Lung (tissue), 16 donors: ENCODE data around the gene ANKRD23. TPM values are rescaled to one million over a fixed set of nuclear protein-coding genes. Genes with fewer than 3 reads are reported as not detected.

Source experiments
- ATAC-seq: fragments of 200-7000 bp; cut with Tn5 transposase; one replicate; pipeline ENCODE4 v1.9.1; 2020; ENCODE audit warnings: moderate number of reproducible peaks; ENCODE audit not compliant: insufficient read depth, low FRiP score
- DNase-seq, 3 donors: peaks; one replicate each; pipeline ENCODE4 v3.0.0-alpha.2; 2013 to 2017
- H3K27ac ChIP-seq, 2 donors: one replicate each; pipeline ENCODE4 v1.5.1; 2013; ENCODE audit warnings: mild to moderate bottlenecking in 2 of 2, moderate library complexity in 2 of 2, control low read depth in 1 of 2, inconsistent platforms in 1 of 2, low read depth in 1 of 2, low read length in 1 of 2
- H3K27me3 ChIP-seq, 3 donors: one replicate each; pipeline ENCODE4 v1.5.1; 2013; ENCODE audit warnings: low read length in 2 of 3; ENCODE audit not compliant: control insufficient read depth in 3 of 3, insufficient read depth in 3 of 3
- H3K36me3 ChIP-seq, 4 donors: one replicate each; pipeline ENCODE4 v1.5.1; 2013; ENCODE audit warnings: low read length in 4 of 4, mild to moderate bottlenecking in 1 of 4, moderate library complexity in 1 of 4; ENCODE audit not compliant: control insufficient read depth in 4 of 4, insufficient read depth in 4 of 4
- H3K4me1 ChIP-seq, 5 donors: one replicate each; pipeline ENCODE4 v1.5.1; 2013; ENCODE audit warnings: low read length in 5 of 5, mild to moderate bottlenecking in 2 of 5, moderate library complexity in 1 of 5; ENCODE audit not compliant: control insufficient read depth in 5 of 5, insufficient read depth in 5 of 5
- H3K4me3 ChIP-seq: one replicate; pipeline ENCODE4 v1.5.1; 2013; ENCODE audit warnings: mild to moderate bottlenecking, control low read depth, moderate library complexity
- H3K9ac ChIP-seq, 2 donors: one replicate each; pipeline ENCODE4 v1.5.1; 2013; ENCODE audit warnings: low read length in 2 of 2, control low read depth in 1 of 2; ENCODE audit not compliant: insufficient read depth in 1 of 2
- H3K9me3 ChIP-seq, 4 donors: one replicate each; pipeline ENCODE4 v1.5.1; 2013; ENCODE audit warnings: low read length in 3 of 4, mild to moderate bottlenecking in 1 of 4, moderate library complexity in 1 of 4; ENCODE audit not compliant: control insufficient read depth in 4 of 4, insufficient read depth in 3 of 4
- WGBS, 2 donors: extraction: QIAGEN DNeasy Blood & Tissue Kit; methylation state at CpG; one replicate each; pipeline ENCODE4 v1.1.7; 2013; 5-methylcytosine and 5-hydroxymethylcytosine counted together
- long read RNA-seq, 5 donors: transcript quantifications; one replicate each; lab custom pipeline, GENCODE V29; 2026
- polyA plus RNA-seq, 2 donors: library from polyadenylated mRNA; stranded (reverse); fragments of 200-250 nt; gene quantifications; one replicate each; pipeline ENCODE4 v1.2.1, GENCODE V29; 2013
- total RNA-seq, 2 donors: library from RNA; depleted of rRNA in 1 of 2; stranded (reverse); fragments of >200 nt in 1 of 2; gene quantifications; one replicate each; pipeline ENCODE4 v1.2.1, GENCODE V29; 2014 to 2021
- TF ChIP-seq, protein P1 (sequence below): IDR thresholded peaks from 2 replicates; pipeline ENCODE4 v1.5.1; 2012; ENCODE audit warnings: mild to moderate bottlenecking; ENCODE audit errors: control extremely low read depth, extremely low read depth
- donor health status: control.
- donor health status: control.
- donor health status: Bipolar disorder and iron deficiency.
- donor health status: healthy.
- donor health status: DM: yes; HTN: yes; CAD: no.

The ANKRD23 gene
- total RNA-seq (1 to 10 TPM; 6.4 to 6.9 TPM), polyA plus RNA-seq (1 to 10 TPM; 1.5 to 2.4 TPM)
- long read RNA-seq, donor 1, result 0 reads
- long read RNA-seq, donor 2, result 0 reads
- long read RNA-seq, donor 3, result 0 reads
- long read RNA-seq, donor 4, result 0 reads
- long read RNA-seq, donor 5, result 0 reads

- Histone ChIP-seq H3K9ac (no peak within 1 kb of the TSS), H3K4me1 (peaks cover 0 to 8% (median 0%) of the 10 kb centered on the region in 5 donors), H3K27me3 (no peaks in the 10 kb centered on the region), H3K27ac (no peak within 1 kb of the TSS), H3K36me3 (peaks cover 0 to 8% (median 5%) of the 10 kb centered on the region in 4 donors), H3K4me3 (no peak within 1 kb of the TSS), H3K9me3 (no peaks in the 10 kb centered on the region)
- TF ChIP-seq, protein P1, sequence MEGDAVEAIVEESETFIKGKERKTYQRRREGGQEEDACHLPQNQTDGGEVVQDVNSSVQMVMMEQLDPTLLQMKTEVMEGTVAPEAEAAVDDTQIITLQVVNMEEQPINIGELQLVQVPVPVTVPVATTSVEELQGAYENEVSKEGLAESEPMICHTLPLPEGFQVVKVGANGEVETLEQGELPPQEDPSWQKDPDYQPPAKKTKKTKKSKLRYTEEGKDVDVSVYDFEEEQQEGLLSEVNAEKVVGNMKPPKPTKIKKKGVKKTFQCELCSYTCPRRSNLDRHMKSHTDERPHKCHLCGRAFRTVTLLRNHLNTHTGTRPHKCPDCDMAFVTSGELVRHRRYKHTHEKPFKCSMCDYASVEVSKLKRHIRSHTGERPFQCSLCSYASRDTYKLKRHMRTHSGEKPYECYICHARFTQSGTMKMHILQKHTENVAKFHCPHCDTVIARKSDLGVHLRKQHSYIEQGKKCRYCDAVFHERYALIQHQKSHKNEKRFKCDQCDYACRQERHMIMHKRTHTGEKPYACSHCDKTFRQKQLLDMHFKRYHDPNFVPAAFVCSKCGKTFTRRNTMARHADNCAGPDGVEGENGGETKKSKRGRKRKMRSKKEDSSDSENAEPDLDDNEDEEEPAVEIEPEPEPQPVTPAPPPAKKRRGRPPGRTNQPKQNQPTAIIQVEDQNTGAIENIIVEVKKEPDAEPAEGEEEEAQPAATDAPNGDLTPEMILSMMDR, result no peak
- 95 to 96% methylated on average over 14 of the region's 14 CpGs for WGBS, 2 donors
- no peak for DNase-seq
- ATAC-seq, result no peak
Measured at GRCh38 chr2:96843538-96844268, at the start of gene ANKRD23. ANKRD23 (minus strand) TSS chr2:96844021; CDS start chr2:96843992, 29 bp downstream.

DNA sequence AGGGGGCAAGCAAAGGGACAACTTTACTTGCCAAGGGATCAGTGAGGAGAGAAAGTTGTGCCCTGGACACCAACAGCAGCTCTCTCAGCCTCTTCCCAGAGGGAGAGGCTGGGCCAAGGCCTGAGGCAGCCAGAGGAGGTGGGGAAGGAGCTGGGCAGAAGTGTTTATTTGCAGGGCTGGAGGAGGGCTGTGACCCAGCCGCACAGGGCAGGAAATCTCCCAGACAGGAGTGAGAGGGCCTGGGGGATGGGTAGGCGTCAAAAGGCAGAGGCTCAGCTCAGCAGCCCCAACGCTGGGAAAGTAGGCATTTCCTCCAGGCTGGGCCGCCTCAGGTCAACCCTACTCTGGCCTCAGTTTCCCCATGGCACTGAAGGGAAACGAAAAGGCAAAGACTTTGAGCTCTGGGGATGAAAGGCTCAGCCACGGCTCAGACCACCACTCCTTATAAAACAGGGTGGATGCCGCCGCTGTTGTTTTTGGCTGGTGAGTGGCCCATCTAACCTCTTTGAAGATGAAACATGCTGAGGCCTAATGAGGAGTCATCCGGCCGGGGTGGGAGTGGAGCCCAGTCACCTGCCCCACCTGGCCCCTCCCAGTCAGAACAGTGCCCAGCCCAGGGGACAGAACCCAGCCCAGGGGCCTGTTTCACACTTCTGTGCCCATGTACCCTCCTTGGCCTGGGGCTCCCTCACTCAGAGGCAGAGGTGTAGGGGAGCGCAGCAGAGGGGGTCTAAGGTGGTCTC, 47.9 kb upstream of the ANKRD23 start:
- 55 to 71% methylated on average over 11 of the region's 11 CpGs for WGBS, 2 donors
- peak; percentile 41 for ATAC-seq
- H3K9me3 ChIP-seq, result no peaks in the 10 kb centered on the region
- TF ChIP-seq, protein P1, result no peak
- H3K4me1 ChIP-seq, result peaks cover 0 to 61% (median 31%) of the 10 kb centered on the region in 5 donors
- H3K4me3 ChIP-seq, result no peak overlapping the region
- H3K9ac ChIP-seq, result no peak overlapping the region
- no peaks in the 10 kb centered on the region for H3K27me3 ChIP-seq
- H3K27ac ChIP-seq, result peak overlapping the region in 1 of 2 donors; percentile 38
- peak; percentile 48 to 77 (median 50) for DNase-seq
- H3K36me3 ChIP-seq, result no peaks in the 10 kb centered on the region

DNA sequence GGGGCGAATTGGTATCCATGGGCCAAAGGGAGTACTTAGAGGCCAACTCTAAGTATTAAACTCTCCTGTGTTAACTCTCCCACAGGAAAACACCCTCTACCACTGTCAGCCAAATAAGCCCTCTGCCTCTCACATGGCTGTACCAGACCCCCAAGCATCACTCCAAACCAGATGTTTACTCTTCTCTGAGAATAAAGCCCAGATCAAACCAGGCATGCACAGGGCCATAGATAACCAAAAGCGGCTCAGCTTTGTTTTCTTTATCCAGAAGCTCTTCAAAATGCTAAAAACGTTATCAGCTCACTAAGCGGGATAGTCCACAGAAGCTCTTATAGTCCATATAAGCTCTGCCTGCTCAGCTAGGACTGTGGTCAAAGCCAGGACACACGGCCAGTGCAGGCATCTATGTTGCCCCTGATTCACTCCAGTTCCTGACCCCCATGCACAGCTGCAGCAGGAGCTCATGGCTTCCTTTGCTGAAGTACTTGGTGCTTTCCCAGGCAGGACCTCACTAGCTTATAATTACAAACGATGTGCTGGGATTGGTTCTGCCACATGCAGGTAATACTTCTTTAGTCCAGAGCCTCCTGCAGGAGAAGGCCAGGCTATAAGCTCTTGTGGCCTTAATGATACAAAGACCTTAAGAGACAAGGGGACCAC, 47.0 kb upstream of the ANKRD23 start:
- H3K4me1 ChIP-seq, result peaks cover 0 to 56% (median 28%) of the 10 kb centered on the region in 5 donors
- TF ChIP-seq, protein P1, result no peak
- WGBS, 2 donors, result 69 to 78% methylated on average over 6 of the region's 6 CpGs
- no peaks in the 10 kb centered on the region for H3K36me3 ChIP-seq
- DNase-seq, result no peak
- H3K9me3 ChIP-seq, result no peaks in the 10 kb centered on the region
- H3K4me3 ChIP-seq, result no peak overlapping the region
- no peak overlapping the region for H3K9ac ChIP-seq
- no peak for ATAC-seq
- peak overlapping the region in 1 of 2 donors; percentile 38 for H3K27ac ChIP-seq
- H3K27me3 ChIP-seq, result no peaks in the 10 kb centered on the region
